GM12874 (cell line): ENCODE data around the gene TMEM53.
A peak's percentile ranks its signal among the peaks of the same experiment; 100 is the strongest.

ENCODE experiments used
- CTCF ChIP-seq: IDR thresholded peaks from 2 replicates; pipeline ENCODE4 v1.5.1; 2011; ENCODE audit warnings: low read depth, mild to moderate bottlenecking, control low read depth, low read length, moderate library complexity; ENCODE audit not compliant: insufficient read depth

Gene TMEM53

DNA sequence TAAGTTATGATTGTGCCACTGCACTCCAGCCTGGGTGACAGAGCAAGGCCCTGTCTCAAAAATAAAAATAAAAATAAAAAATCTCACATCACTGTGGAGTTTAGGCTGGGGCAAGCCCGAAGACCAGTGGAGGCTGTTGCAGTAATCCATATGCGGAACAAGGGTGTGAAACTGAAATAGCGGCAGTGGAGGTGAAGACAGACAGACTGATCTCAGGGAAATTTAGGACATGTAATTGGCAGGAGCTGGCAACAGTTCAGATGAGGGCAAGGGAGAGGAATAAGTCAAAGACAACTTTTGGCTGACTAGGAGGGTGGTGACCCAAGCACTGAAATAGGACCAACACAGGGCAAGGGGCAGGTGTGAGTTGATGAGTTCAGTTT lies 8.6 kb upstream of the TMEM53 start:
- TF ChIP-seq CTCF: no peak

DNA sequence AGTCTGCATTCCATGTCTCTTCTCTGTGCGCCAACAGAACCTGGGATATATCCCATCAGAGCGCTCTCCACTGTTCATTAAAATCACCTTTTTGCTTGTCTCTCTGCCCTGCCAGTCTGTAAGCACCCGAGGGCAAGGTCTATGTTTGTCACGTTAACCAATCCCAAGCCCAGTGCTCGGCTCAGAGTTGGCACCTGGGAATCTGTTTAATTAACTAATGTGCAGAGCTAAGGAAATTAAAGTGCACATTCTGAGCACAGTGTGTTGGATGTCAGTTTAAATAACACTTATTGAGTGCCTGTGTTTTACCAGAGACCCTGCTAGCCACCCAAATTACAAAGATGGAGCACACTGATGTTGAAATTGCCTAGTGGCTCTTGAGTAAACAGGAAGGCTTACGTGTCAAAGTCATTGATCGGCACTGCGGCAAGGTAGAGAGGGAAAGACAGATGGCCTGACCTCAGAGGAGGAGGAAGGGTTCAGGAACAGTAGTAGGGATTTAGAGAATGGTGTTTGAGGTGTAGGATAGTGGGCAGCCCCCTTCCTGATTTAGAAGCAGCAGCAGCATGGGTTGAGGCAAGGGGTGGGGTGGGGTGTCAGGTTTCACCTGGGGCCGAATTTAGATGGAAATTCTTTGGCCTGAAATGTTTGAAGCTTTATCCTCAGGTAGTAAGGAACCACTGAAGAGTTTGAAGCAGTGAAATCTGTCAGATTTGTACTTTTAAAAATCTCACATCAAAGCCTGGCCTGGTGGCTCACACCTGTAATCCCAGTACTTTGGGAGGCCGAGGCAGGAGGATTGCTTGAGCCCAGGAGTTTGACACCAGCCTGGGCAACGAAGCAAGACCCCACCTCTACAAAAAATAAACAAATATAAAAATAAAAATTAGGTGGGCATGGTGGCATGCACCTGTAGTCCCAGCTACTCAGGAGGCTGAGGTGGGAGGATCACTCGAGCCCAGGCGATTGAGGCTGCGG lies 7.9 kb upstream of the TMEM53 start:
- TF ChIP-seq CTCF: no peak

GRCh38 chr1:44679468-44679867 lies 5.2 kb upstream of the TMEM53 start:
- TF ChIP-seq CTCF: no peak

DNA sequence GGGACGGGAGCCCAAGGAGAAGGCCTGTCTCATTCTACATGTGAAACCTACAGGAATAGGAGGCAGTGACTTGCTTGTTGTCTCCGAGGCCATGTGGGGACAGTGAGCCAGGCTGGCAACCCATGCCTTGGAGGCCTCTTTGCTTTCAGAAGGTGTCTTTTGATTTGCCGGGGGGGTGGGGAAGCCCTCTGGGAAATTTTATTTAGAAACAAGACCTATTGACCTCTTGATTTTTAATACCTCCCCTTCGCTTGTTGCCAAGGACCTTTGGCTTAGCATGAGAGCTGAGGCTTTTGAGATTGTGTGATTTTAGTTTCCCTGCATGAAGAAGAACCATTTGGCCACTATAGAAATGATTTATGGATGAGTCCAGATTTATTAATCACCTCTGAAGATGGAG lies 4.3 kb upstream of the TMEM53 start:
- no peak for TF ChIP-seq CTCF

DNA sequence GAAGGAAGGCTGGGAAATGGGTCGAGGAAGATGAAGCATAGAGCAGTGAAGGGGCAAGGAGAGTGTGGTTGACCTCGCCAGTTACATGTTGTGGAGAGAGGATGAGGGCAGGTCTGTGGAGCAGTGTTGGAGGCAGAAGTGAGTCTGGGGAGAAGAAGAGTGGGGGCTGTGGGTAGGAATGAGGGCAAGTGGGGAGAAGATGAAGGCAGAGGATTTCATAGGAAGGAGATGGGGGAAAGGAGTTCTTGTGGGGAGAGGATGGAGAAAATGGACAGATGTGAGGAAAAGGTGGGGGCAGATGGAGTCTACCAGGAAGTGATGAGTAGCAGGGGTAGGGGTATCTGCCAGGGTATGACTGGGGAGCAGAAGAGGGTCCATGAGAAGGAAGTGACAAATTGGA lies 3.8 kb upstream of the TMEM53 start:
- no peak for TF ChIP-seq CTCF

GRCh38 chr1:44677201-44677766 lies 3.0 kb upstream of the TMEM53 start:
- peak; percentile 42; the same call in 1 of the 2 replicates for TF ChIP-seq CTCF

DNA sequence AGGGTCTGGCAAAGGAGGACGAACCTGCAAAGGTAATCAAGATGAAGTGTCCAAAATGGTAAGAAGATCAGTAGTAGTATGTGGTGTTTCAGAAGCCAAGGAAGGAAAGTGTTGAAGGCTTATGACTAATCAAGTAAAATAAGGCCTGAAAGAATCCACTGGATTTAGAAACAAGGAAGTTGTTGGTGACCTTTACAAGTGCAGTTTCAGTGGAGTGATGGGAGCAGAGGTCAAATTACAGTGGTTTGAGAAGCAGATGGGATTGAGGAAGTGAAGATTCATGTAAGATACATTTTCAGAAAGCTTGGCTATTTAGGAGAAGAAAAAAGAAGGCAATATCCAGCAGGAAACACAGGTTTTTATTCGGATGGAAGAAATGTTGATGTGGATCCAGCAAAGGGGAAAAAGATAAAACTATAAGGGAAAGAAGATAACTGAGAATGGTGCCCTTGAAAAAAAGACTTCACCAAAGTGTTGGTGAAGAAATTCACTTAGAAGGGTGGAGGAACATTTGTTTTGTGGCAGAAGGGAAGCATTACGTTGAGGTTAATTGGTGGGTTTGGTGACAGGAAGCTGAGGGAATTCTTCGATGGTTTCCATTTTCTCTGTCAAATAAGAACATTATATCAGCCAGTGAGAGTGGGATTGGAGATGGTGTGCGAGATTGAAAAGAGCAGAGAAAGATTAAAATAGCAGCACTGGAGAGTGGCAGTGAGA lies 2.4 kb upstream of the TMEM53 start:
- no peak for TF ChIP-seq CTCF
